ENCODE data around the gene LRRC59. TPM values are rescaled to one million over a fixed set of nuclear protein-coding genes. Genes with fewer than 3 reads are reported as not detected.

Gene LRRC59
- total RNA-seq, 1 experiment from 2014 or later, result 221 TPM

- Histone ChIP-seq H3K27ac (ENCODE audit: low read depth, low read length) (no peak overlapping the region), H2AFZ (ENCODE audit: low read depth, low read length, poor library complexity, severe bottlenecking) (no peak overlapping the region), H3K27me3 (ENCODE audit: insufficient read depth, low read length) (no peaks in the 10 kb centered on the region), H3K79me2 (ENCODE audit: insufficient read depth, low read length) (peaks cover 51% of the 10 kb centered on the region), H3K4me3 (replicated peaks in 1 of 2; ENCODE audit: low read depth in 1 of 2, low read length in 2 of 2) (no peak overlapping the region), H4K20me1 (ENCODE audit: insufficient read depth) (no peaks in the 10 kb centered on the region), H3K4me1 (ENCODE audit: control insufficient read depth in 1 of 2, insufficient read depth in 2 of 2, low read length in 2 of 2) (peaks cover 12 to 34% of the 10 kb centered on the region in 2 experiments), H3K9ac (ENCODE audit: low read length) (no peak overlapping the region), H3K4me2 (ENCODE audit: low read length) (0 out of 2 replicates have a peak overlapping the region, but pooled peaks have one; percentile 5), H3K9me2 (ENCODE audit: insufficient read depth) (no peaks in the 10 kb centered on the region), H3K9me3 (ENCODE audit: control insufficient read depth in 1 of 2, insufficient read depth in 1 of 2, low read depth in 1 of 2, low read length in 2 of 2) (no peaks in the 10 kb centered on the region), H3K36me3 (ENCODE audit: control insufficient read depth in 1 of 2, insufficient read depth in 2 of 2, low read length in 2 of 2) (peaks cover 0 to under 1% of the 10 kb centered on the region in 2 experiments; a peak in 1 of 4 replicates)
- TF ChIP-seq ELF1 (IDR thresholded peaks at IDR 0.05; ENCODE audit: borderline replicate concordance, low read depth) (no peak), SRF (IDR thresholded peaks at IDR 0.05; ENCODE audit: low read depth) (no peak), SIN3A (IDR thresholded peaks at IDR 0.05; ENCODE audit: low read depth) (no peak), TCF7L2 (IDR thresholded peaks at IDR 0.05; ENCODE audit: borderline replicate concordance, extremely low read depth, insufficient read depth, insufficient read length) (no peak), ZFX (IDR thresholded peaks at IDR 0.05) (no peak), ZNF274 (IDR thresholded peaks at IDR 0.05; ENCODE audit: low read depth, low read length) (no peak), JUND (IDR thresholded peaks at IDR 0.05) (no peak), POLR2A (IDR thresholded peaks at IDR 0.05; ENCODE audit: borderline replicate concordance, extremely low read depth, insufficient read depth, insufficient read length) (no peak), EZH2phosphoT487 (IDR thresholded peaks at IDR 0.05; ENCODE audit: borderline replicate concordance) (no peak), CBX3 (IDR thresholded peaks at IDR 0.05; ENCODE audit: low read depth) (no peak), REST (IDR thresholded peaks at IDR 0.05; ENCODE audit: low read depth) (no peak), SP1 (IDR thresholded peaks at IDR 0.05; ENCODE audit: low read depth) (no peak), POLR2AphosphoS5 (IDR thresholded peaks at IDR 0.05; ENCODE audit: low read depth, low read length) (no peak), MAX (IDR thresholded peaks at IDR 0.05) (no peak), RAD21 (IDR thresholded peaks at IDR 0.05; ENCODE audit: low read depth) (no peak), YY1 (IDR thresholded peaks at IDR 0.05; ENCODE audit: extremely low read depth, insufficient replicate concordance, low read depth, low read length) (no peak), EZH2 (IDR thresholded peaks at IDR 0.05) (no peak), FOSL1 (IDR thresholded peaks at IDR 0.05; ENCODE audit: low read depth) (no peak)
- POLR2A ChIA-PET, result interaction anchor here (0.9 kb wide), 1 partner anchor 13 kb away, joined by 4 read pairs; no protein-coding TSS in a partner anchor
- ATAC-seq, result no peak
- no TSS peak for BruUV-seq (replicated peaks)
- no peak for DNase-seq (ENCODE audit: low read depth, low spot score)
- RAD21 ChIA-PET (ENCODE audit: low non-redundant PET in 1 of 2, low total read pairs in 2 of 2, uncharacterized antibody in 2 of 2, unreplicated experiment in 2 of 2), result no interaction called here
- intact Hi-C loops (cut with micrococcal nuclease), result no loop called here
- CTCF ChIA-PET, result interaction anchor here (1.0 to 1.1 kb wide), 2 partner anchors 53 to 179 kb away, joined by 3 read pairs; no protein-coding TSS in a partner anchor
Observed at GRCh38 chr17:50348522-50349242, 48.6 kb downstream of the LRRC59 start.
